ENCODE results near the gene PLEKHA4.

DNA sequence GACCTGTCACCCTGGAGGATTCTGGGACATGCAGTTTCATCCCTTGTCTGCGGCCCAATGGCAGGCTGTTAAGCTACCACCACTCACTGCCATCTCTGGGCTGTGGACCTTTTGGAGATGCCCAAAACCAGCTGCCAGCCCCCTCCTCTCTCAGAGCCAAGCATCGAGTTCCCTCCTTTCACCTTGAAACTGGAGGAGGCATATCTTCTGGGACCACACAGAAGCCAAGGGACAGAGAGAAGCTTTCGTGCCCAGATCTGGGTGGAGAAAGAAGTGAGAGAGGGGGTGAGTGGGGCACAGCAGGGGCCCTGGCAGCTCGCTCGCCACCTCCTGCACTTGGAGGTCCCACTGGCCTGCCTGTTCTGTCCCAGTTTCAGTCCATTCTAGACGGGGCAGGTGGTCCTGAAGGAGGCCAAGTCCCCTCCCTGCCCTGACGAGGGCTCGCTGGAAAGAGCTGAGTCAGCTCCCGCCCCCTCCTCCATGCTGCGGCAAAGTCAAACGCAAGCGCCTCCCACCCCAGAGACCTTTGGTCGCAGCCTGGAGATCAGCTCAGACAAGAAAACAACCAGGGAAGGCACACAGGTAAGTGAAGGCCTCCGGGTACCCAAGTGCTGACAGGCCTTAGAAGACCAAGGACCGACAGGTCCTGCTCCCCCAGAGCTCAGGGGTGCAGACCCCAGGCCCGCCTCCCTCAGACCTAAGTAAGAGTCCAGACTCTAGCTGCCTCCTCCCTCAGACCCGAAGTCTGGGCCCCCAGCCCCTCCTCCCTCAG, 61.4 kb downstream of the PLEKHA4 start:
- no peak for TF ChIP-seq EZH2 (IDR thresholded peaks at IDR 0.05)
- TF ChIP-seq, protein P1, sequence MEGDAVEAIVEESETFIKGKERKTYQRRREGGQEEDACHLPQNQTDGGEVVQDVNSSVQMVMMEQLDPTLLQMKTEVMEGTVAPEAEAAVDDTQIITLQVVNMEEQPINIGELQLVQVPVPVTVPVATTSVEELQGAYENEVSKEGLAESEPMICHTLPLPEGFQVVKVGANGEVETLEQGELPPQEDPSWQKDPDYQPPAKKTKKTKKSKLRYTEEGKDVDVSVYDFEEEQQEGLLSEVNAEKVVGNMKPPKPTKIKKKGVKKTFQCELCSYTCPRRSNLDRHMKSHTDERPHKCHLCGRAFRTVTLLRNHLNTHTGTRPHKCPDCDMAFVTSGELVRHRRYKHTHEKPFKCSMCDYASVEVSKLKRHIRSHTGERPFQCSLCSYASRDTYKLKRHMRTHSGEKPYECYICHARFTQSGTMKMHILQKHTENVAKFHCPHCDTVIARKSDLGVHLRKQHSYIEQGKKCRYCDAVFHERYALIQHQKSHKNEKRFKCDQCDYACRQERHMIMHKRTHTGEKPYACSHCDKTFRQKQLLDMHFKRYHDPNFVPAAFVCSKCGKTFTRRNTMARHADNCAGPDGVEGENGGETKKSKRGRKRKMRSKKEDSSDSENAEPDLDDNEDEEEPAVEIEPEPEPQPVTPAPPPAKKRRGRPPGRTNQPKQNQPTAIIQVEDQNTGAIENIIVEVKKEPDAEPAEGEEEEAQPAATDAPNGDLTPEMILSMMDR (IDR thresholded peaks at IDR 0.05): no peak
- no peak for TF ChIP-seq EZH2phosphoT487 (IDR thresholded peaks at IDR 0.05)
